ENCODE data around the gene ADCY4.

The ADCY4 gene

DNA sequence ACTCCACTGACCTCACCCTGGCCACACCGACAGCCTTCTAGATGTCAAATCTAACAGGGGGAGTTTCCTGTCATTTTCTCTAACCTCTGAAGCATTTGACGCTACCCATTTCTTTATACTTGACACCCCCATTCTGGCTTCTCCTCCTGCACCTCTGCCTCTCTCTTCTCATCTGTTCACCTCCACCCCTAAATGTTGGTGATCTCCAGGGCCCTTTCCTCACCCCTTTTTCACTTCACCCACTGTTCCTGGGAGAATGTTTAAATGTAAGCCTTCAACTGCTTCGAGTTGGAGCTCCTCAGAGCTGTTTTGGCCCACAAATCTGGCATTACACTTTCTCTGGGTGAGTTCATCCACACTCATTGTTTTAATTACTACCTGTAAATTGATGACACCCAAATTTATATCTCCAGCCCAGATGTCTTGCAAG is 63.0 kb downstream of the ADCY4 start:
- no peaks in the 10 kb centered on the region for H3K9me3 ChIP-seq (ENCODE audit: control insufficient read depth, insufficient read depth, low read length)
- no peak overlapping the region for H3K9ac ChIP-seq (ENCODE audit: low read depth, low read length)
- peaks cover 7% of the 10 kb centered on the region for H3K36me3 ChIP-seq (ENCODE audit: control insufficient read depth, insufficient read depth, low read length)
- H3K27me3 ChIP-seq (ENCODE audit: control insufficient read depth, insufficient read depth, low read length): no peaks in the 10 kb centered on the region
- H3K4me3 ChIP-seq (ENCODE audit: low read depth, low read length): peak overlapping the region; percentile 73
- peaks cover 3% of the 10 kb centered on the region for H3K4me1 ChIP-seq (ENCODE audit: control insufficient read depth, insufficient read depth, low read length)

DNA sequence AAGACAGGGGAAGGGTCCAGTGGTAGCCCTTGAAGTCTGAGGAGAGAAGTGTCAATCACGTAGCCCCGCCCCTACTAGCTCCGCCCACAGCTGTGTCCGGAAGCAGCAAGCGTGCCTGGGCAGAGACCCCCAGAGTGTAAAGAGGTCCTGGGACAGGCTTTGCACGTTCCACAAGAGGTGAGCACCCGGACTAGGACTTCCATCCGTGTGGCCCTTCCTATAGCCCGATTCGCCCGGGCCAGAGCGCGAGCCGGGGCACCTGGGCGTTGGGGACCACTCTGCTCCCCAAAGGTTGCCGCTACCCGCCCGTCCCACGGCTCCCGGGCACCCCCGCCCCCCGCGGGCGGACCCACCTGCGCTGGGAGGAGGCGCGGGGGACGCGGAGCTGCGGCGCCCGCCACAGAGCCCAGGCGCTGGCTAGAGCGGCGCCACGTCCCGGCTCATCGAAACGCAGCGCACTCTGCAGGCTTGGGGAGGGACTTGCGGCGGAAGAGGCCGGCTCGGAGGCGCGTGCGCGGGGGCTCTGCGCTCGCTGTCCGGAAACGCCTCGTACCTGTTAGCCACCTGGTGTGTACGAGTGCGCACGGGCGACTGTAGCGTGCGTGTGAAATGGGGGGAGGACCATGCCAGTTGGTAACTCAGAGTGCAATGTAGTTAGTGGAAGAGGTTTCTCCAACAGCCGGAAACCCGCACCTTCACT is 63.6 kb downstream of the ADCY4 start, which contains the start of gene RABGGTA:
TSS of gene RABGGTA (minus strand) at position 464 of the 700 bp plus-strand sequence. CDS start 482 bp downstream, outside the sequence.
- Histone ChIP-seq H3K36me3 (ENCODE audit: control insufficient read depth, insufficient read depth, low read length) (peaks cover 12% of the 10 kb centered on the region), H3K9ac (ENCODE audit: low read depth, low read length) (peak within 1 kb of the TSS; percentile 90), H3K27me3 (ENCODE audit: control insufficient read depth, insufficient read depth, low read length) (no peaks in the 10 kb centered on the region), H3K4me1 (ENCODE audit: control insufficient read depth, insufficient read depth, low read length) (peaks cover 3% of the 10 kb centered on the region), H3K4me3 (ENCODE audit: low read depth, low read length) (peak within 1 kb of the TSS; percentile 73), H3K9me3 (ENCODE audit: control insufficient read depth, insufficient read depth, low read length) (no peaks in the 10 kb centered on the region)

GRCh38 chr14:24270537-24271133 is 64.2 kb downstream of the ADCY4 start:
- H3K9ac ChIP-seq (ENCODE audit: low read depth, low read length): no peak overlapping the region
- no peaks in the 10 kb centered on the region for H3K27me3 ChIP-seq (ENCODE audit: control insufficient read depth, insufficient read depth, low read length)
- peak overlapping the region; percentile 73 for H3K4me3 ChIP-seq (ENCODE audit: low read depth, low read length)

DNA sequence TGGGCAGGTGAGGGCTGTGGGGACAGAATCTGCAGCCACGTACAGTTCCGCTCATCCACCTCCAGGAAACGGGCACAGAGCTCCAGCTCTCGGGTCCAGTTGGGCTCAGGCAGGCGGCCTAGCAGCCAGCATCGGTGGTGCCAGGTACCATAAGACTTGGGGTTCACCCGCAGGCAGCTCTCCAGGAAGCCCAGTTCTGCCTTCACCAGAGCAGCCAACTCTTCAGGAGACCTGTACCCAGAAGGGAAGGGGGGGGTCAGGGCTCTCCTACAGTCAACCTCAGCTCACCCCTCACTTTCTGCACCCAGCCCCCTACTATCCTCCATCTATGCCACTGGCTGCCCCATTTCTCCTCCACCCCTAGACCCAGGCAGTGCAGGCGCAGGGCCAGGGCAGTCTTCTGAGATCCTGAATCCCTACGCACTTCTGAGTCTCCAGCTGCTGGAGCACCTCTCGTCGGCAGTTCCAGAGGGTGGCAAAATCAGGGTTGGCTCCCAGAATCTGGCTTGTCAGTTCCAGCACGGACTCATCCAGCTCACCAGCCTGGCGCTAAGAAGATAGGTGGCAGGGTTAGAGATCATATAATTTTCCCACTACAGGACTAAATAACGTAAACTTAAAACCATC is 64.8 kb downstream of the ADCY4 start:
- peaks cover 3% of the 10 kb centered on the region for H3K4me1 ChIP-seq (ENCODE audit: control insufficient read depth, insufficient read depth, low read length)
- no peaks in the 10 kb centered on the region for H3K9me3 ChIP-seq (ENCODE audit: control insufficient read depth, insufficient read depth, low read length)
- H3K4me3 ChIP-seq (ENCODE audit: low read depth, low read length): no peak overlapping the region
- peaks cover 16% of the 10 kb centered on the region for H3K36me3 ChIP-seq (ENCODE audit: control insufficient read depth, insufficient read depth, low read length)
- H3K27me3 ChIP-seq (ENCODE audit: control insufficient read depth, insufficient read depth, low read length): no peaks in the 10 kb centered on the region
- H3K9ac ChIP-seq (ENCODE audit: low read depth, low read length): no peak overlapping the region

More at GRCh38 chr14:24270537-24271133, 64.2 kb downstream of the ADCY4 start:
- Histone ChIP-seq H3K4me1 (ENCODE audit: control insufficient read depth, insufficient read depth, low read length) (peaks cover 3% of the 10 kb centered on the region), H3K9me3 (ENCODE audit: control insufficient read depth, insufficient read depth, low read length) (no peaks in the 10 kb centered on the region), H3K36me3 (ENCODE audit: control insufficient read depth, insufficient read depth, low read length) (peaks cover 14% of the 10 kb centered on the region)

- peaks cover 3% of the 10 kb centered on the region for H3K4me1 ChIP-seq (ENCODE audit: control insufficient read depth, insufficient read depth, low read length)
- H3K36me3 ChIP-seq (ENCODE audit: control insufficient read depth, insufficient read depth, low read length): peaks cover 20% of the 10 kb centered on the region
- H3K9me3 ChIP-seq (ENCODE audit: control insufficient read depth, insufficient read depth, low read length): no peaks in the 10 kb centered on the region
Observed at GRCh38 chr14:24269368-24269767, 65.5 kb downstream of the ADCY4 start.

More at GRCh38 chr14:24269368-24269767, 65.5 kb downstream of the ADCY4 start:
- Histone ChIP-seq H3K4me3 (ENCODE audit: low read depth, low read length) (no peak overlapping the region), H3K9ac (ENCODE audit: low read depth, low read length) (no peak overlapping the region), H3K27me3 (ENCODE audit: control insufficient read depth, insufficient read depth, low read length) (no peaks in the 10 kb centered on the region)

Measured in iPS-15b (cell line).